HCT116 (cell line): ENCODE measurements around the gene NCAPD2. TPM values are rescaled to one million over a fixed set of nuclear protein-coding genes. Genes with fewer than 3 reads are reported as not detected.

Experiments used
- ATAC-seq: fragments of 200-7000 bp; cut with Tn5 transposase; 2 replicates; pipeline ENCODE4 v1.9.1; 2020; ENCODE audit warnings: mild to moderate bottlenecking, moderate library complexity
- BruUV-seq: library from RNA; stranded (reverse); fragments of 400-500 nt; replicated peaks from 2 replicates; lab custom pipeline; 2021; lab: Mats Ljungman, UMichigan
- CTCF ChIA-PET: fragments of 300-600 bp; sonication (Branson Sonifier 250); formaldehyde crosslinking; loops from one replicate; lab custom pipeline; 2021; ENCODE audit warnings: antibody characterized with exemption; lab: Charles Lee
- POLR2A ChIA-PET: fragments of 300-600, 350-600 bp; sonication (Branson Sonifier 250); formaldehyde crosslinking; loops from one replicate; lab custom pipeline; 2021; ENCODE audit warnings: antibody characterized with exemption; lab: Charles Lee
- RAD21 ChIA-PET, 2 experiments: fragments of 300-600 bp; sonication (Branson Sonifier 250); formaldehyde crosslinking; loops; one replicate each; lab custom pipeline; 2023; ENCODE audit warnings: low total read pairs in 2 of 2; ENCODE audit not compliant: uncharacterized antibody in 2 of 2, unreplicated experiment in 2 of 2, low non-redundant PET in 1 of 2; lab: Charles Lee
- DNase-seq: peaks from one replicate; pipeline ENCODE4 v3.0.0-alpha.2; 2010; ENCODE audit warnings: low read depth, low spot score
- H2AFZ ChIP-seq: fragments of 200-600 bp; shearing (Covaris generic), sonication (generic); 2 replicates; pipeline ENCODE4 v1.6.1; 2017; ENCODE audit warnings: low read depth, mixed run types, mixed read lengths, antibody characterized with exemption, low read length; ENCODE audit not compliant: poor library complexity, severe bottlenecking
- H3K27ac ChIP-seq: 2 replicates; pipeline ENCODE4 v1.5.1; 2012; ENCODE audit warnings: low read depth, low read length
- H3K27me3 ChIP-seq: fragments of 200-600 bp; sonication (generic); 2 replicates; pipeline ENCODE4 v1.6.1; 2016; ENCODE audit warnings: mixed run types, low read length, mixed read lengths; ENCODE audit not compliant: insufficient read depth
- H3K36me3 ChIP-seq, 2 experiments: fragments of 200-500 bp in 1 of 2; fragments of 200-600 bp in 1 of 2; sonication (Bioruptor generic) in 1 of 2; sonication (generic) in 1 of 2; 2 replicates each; pipeline versions ENCODE4 v1.5.1 to v1.6.1; 2014 to 2016; ENCODE audit warnings: low read length in 2 of 2, inconsistent platforms in 1 of 2, mixed read lengths in 1 of 2, mixed run types in 1 of 2; ENCODE audit not compliant: insufficient read depth in 2 of 2, control insufficient read depth in 1 of 2
- H3K4me1 ChIP-seq, 2 experiments: fragments of 200-600 bp in 1 of 2; sonication (generic) in 1 of 2; 2 replicates each; pipeline versions ENCODE4 v1.5.1 to v1.6.1; 2012 to 2017; ENCODE audit warnings: low read length in 2 of 2, inconsistent platforms in 1 of 2, mild to moderate bottlenecking in 1 of 2, mixed read lengths in 1 of 2, mixed run types in 1 of 2, moderate library complexity in 1 of 2; ENCODE audit not compliant: insufficient read depth in 2 of 2, control insufficient read depth in 1 of 2
- H3K4me2 ChIP-seq: fragments of 200-600 bp; sonication (generic); 2 replicates; pipeline ENCODE4 v1.6.1; 2017; ENCODE audit warnings: mixed run types, low read length, mixed read lengths
- H3K4me3 ChIP-seq, 2 experiments: fragments of 200-600 bp in 1 of 2; sonication (generic) in 1 of 2; replicated peaks in 1 of 2; 2 replicates each; pipeline ENCODE4 v1.5.1; 2011 to 2016; ENCODE audit warnings: low read length in 2 of 2, control low read depth in 1 of 2, low read depth in 1 of 2, mild to moderate bottlenecking in 1 of 2, mixed read lengths in 1 of 2, mixed run types in 1 of 2
- H3K79me2 ChIP-seq: fragments of 200-600 bp; sonication (generic); 2 replicates; pipeline ENCODE4 v1.6.1; 2017; ENCODE audit warnings: mild to moderate bottlenecking, mixed run types, low read length, moderate library complexity, mixed read lengths; ENCODE audit not compliant: insufficient read depth
- H3K9ac ChIP-seq: fragments of 200-600 bp; sonication (generic); 2 replicates; pipeline ENCODE4 v1.6.1; 2016; ENCODE audit warnings: low read length, mixed read lengths
- H3K9me2 ChIP-seq: fragments of 200-600 bp; sonication (generic), shearing (Covaris generic); 2 replicates; pipeline ENCODE4 v1.6.1; 2017; ENCODE audit warnings: mixed run types, mild to moderate bottlenecking, moderate library complexity; ENCODE audit not compliant: insufficient read depth
- H3K9me3 ChIP-seq, 2 experiments: fragments of 200-500 bp in 1 of 2; fragments of 200-600 bp in 1 of 2; sonication (Bioruptor generic) in 1 of 2; sonication (generic) in 1 of 2; 2 replicates each; pipeline ENCODE4 v1.6.1; 2014 to 2017; ENCODE audit warnings: low read length in 2 of 2, mixed read lengths in 2 of 2, inconsistent platforms in 1 of 2, low read depth in 1 of 2, mild to moderate bottlenecking in 1 of 2, mixed run types in 1 of 2, moderate library complexity in 1 of 2; ENCODE audit not compliant: control insufficient read depth in 1 of 2, insufficient read depth in 1 of 2
- H4K20me1 ChIP-seq: fragments of 200-600 bp; sonication (generic), shearing (Covaris generic); 2 replicates; pipeline ENCODE4 v1.6.1; 2017; ENCODE audit warnings: mixed run types, mild to moderate bottlenecking, moderate library complexity; ENCODE audit not compliant: insufficient read depth
- CBX3 ChIP-seq: IDR thresholded peaks from 2 replicates; pipeline ENCODE4 v1.6.1; 2012; ENCODE audit warnings: low read depth
- CTCF ChIP-seq, 3 experiments: fragments of 200-600 bp in 1 of 3; sonication (generic) in 1 of 3; IDR thresholded peaks in 2 of 3; conservative IDR thresholded peaks in 1 of 3; 2 replicates each; pipeline ENCODE4 v1.5.1; 2012 to 2017; ENCODE audit warnings: low read depth in 2 of 3, low read length in 2 of 3, antibody characterized with exemption in 1 of 3, borderline replicate concordance in 1 of 3, control low read depth in 1 of 3, mild to moderate bottlenecking in 1 of 3, mixed read lengths in 1 of 3, mixed run types in 1 of 3, moderate library complexity in 1 of 3; ENCODE audit not compliant: insufficient read depth in 1 of 3
- EZH2 ChIP-seq: fragments of 200-600 bp; sonication (generic); IDR thresholded peaks from 2 replicates; pipeline ENCODE4 v1.6.1; 2017; ENCODE audit warnings: antibody characterized with exemption, mixed run types
- JUND ChIP-seq: IDR thresholded peaks from 2 replicates; pipeline ENCODE4 v1.6.1; 2012
- MAX ChIP-seq: IDR thresholded peaks from 2 replicates; pipeline ENCODE4 v1.6.1; 2012
- POLR2A ChIP-seq: IDR thresholded peaks from 2 replicates; pipeline ENCODE4 v1.7.0; 2011; ENCODE audit warnings: borderline replicate concordance; ENCODE audit not compliant: insufficient read depth, insufficient read length; ENCODE audit errors: extremely low read depth
- POLR2AphosphoS5 ChIP-seq: IDR thresholded peaks from 2 replicates; pipeline ENCODE4 v1.6.1; 2011; ENCODE audit warnings: mild to moderate bottlenecking, low read depth, low read length, moderate library complexity
- RAD21 ChIP-seq: IDR thresholded peaks from 2 replicates; pipeline ENCODE4 v1.6.1; 2012; ENCODE audit warnings: low read depth, mild to moderate bottlenecking
- SIN3A ChIP-seq: IDR thresholded peaks from 2 replicates; pipeline ENCODE4 v1.6.1; 2012; ENCODE audit warnings: low read depth
- SP1 ChIP-seq: IDR thresholded peaks from 2 replicates; pipeline ENCODE4 v1.6.1; 2012; ENCODE audit warnings: low read depth
- SRF ChIP-seq: IDR thresholded peaks from 2 replicates; pipeline ENCODE4 v1.6.1; 2012; ENCODE audit warnings: low read depth
- TCF7L2 ChIP-seq: IDR thresholded peaks from 2 replicates; pipeline ENCODE4 v1.7.0; 2011; ENCODE audit warnings: borderline replicate concordance, inconsistent platforms; ENCODE audit not compliant: insufficient read depth, insufficient read length; ENCODE audit errors: extremely low read depth
- ZBTB33 ChIP-seq: IDR thresholded peaks from 2 replicates; pipeline ENCODE4 v1.6.1; 2011; ENCODE audit warnings: mild to moderate bottlenecking, low read length, moderate library complexity; ENCODE audit not compliant: insufficient replicate concordance; ENCODE audit errors: extremely low read depth
- ZFX ChIP-seq: fragments of 450-650 bp; IDR thresholded peaks from 2 replicates; pipeline ENCODE4 v1.6.1; 2017
- ZNF274 ChIP-seq: fragments of 200-500 bp; sonication (Bioruptor generic); IDR thresholded peaks from 2 replicates; pipeline ENCODE4 v1.6.1; 2014; ENCODE audit warnings: mild to moderate bottlenecking, low read depth, low read length, inconsistent platforms
- intact Hi-C: fragments of 100-400 bp; cut with micrococcal nuclease; formaldehyde crosslinking; loops from 2 replicates; pipeline ENCODE4 v1.10.0; 2022
- total RNA-seq: library from RNA; stranded (reverse); gene quantifications from one replicate; pipeline ENCODE4 v1.2.1, GENCODE V29; 2021; ENCODE audit not compliant: unreplicated experiment

Gene NCAPD2
- total RNA-seq, 1 experiment from 2014 or later = 177 TPM

GRCh38 chr12:6470375-6471163 lies 23.3 kb upstream of the NCAPD2 start, which contains the start of gene VAMP1:
Gene VAMP1 (minus strand): TSS chr12:6470677. CDS start chr12:6470531, 146 bp downstream.
- no TSS peak for BruUV-seq
- no peaks in the 10 kb centered on the region; the same call in 1 of the 2 replicates for H3K79me2 ChIP-seq
- peak within 1 kb of the TSS; percentile 72 for H3K27ac ChIP-seq
- H3K9ac ChIP-seq = peak within 1 kb of the TSS; percentile 85
- no peaks in the 10 kb centered on the region for H3K27me3 ChIP-seq
- H4K20me1 ChIP-seq = no peaks in the 10 kb centered on the region
- ChIA-PET POLR2A (interaction anchor here (0.7 to 2.9 kb wide), 24 partner anchors 10 to 183 kb away, joined by 3 to 18 read pairs (median 4); partner anchors contain the start of genes GAPDH, LPAR5, LTBR and MRPL51), RAD21 (interaction anchor here (0.6 to 1.1 kb wide), 3 partner anchors 23 to 74 kb away, joined by 3 to 13 read pairs (median 3); partner anchors contain the start of gene MRPL51 (in 1 of the 2))
- peak within 1 kb of the TSS; percentile 62 to 88 for H3K4me3 ChIP-seq
- H3K9me2 ChIP-seq = no peaks in the 10 kb centered on the region
- 0 out of 4 replicates have a peak, but pooled peaks cover 0 to 5% of the 10 kb centered on the region in 2 experiments for H3K36me3 ChIP-seq
- intact Hi-C loops = loop anchor here (2.0 kb wide), 1 partner anchor 40 kb away; no protein-coding TSS in a partner anchor
- peak; percentile 99 for TF ChIP-seq POLR2A
- peak; percentile 68; the same call in 1 of the 2 replicates for TF ChIP-seq MAX
- no peak for TF ChIP-seq ZBTB33
- TF ChIP-seq ZFX = peak; percentile 25; the same call in 1 of the 2 replicates
- peak; percentile 52 for TF ChIP-seq TCF7L2
- TF ChIP-seq RAD21 = no peak
- peak; percentile 78 for TF ChIP-seq SIN3A
- TF ChIP-seq CBX3 = peak; percentile 42; the same call in 1 of the 2 replicates
- TF ChIP-seq EZH2 = no peak
- TF ChIP-seq SP1 = peak; percentile 87
- TF ChIP-seq POLR2AphosphoS5 = peak; percentile 99
- TF ChIP-seq SRF = no peak
- TF ChIP-seq CTCF (IDR thresholded peaks at IDR 0.05 in 2 of 3, conservative IDR thresholded peaks at IDR 0.05 in 1 of 3; ENCODE audit: borderline replicate concordance in 1 of 3, insufficient read depth in 1 of 3, low read depth in 2 of 3, low read length in 2 of 3) = no peak
- TF ChIP-seq ZNF274 = no peak
- no peak for TF ChIP-seq JUND
- TF ChIP-seq, all 23 proteins: peak for 8
- peaks cover 11 to 27% of the 10 kb centered on the region in 2 experiments for H3K4me1 ChIP-seq
- peak within 1 kb of the TSS; percentile 94 for H2AFZ ChIP-seq
- no peaks in the 10 kb centered on the region for H3K9me3 ChIP-seq
- ATAC-seq (peak; percentile 94), DNase-seq (peak; percentile 94)
- H3K4me2 ChIP-seq = peak within 1 kb of the TSS; percentile 100
- CTCF ChIA-PET = interaction anchor here (0.6 to 1.4 kb wide), 4 partner anchors 14 to 284 kb away, joined by 3 to 6 read pairs (median 4); no protein-coding TSS in a partner anchor
